NAMALWA (cell line): Measurements from ENCODE around the gene EN2.

Source experiments
- DNase-seq: peaks from one replicate; pipeline ENCODE4 v3.0.0-alpha.2; 2015; ENCODE audit warnings: low spot score

Gene EN2

DNA sequence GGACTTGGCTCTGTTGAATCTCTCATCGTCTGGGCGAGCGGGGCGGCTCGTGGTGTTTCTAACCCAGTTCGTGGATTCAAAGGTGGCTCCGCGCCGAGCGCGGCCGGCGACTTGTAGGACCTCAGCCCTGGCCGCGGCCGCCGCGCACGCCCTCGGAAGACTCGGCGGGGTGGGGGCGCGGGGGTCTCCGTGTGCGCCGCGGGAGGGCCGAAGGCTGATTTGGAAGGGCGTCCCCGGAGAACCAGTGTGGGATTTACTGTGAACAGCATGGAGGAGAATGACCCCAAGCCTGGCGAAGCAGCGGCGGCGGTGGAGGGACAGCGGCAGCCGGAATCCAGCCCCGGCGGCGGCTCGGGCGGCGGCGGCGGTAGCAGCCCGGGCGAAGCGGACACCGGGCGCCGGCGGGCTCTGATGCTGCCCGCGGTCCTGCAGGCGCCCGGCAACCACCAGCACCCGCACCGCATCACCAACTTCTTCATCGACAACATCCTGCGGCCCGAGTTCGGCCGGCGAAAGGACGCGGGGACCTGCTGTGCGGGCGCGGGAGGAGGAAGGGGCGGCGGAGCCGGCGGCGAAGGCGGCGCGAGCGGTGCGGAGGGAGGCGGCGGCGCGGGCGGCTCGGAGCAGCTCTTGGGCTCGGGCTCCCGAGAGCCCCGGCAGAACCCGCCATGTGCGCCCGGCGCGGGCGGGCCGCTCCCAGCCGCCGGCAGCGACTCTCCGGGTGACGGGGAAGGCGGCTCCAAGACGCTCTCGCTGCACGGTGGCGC lies at the start of gene EN2:
Gene EN2 (plus strand): TSS at position 19 of the 767 bp plus-strand sequence. CDS start 249 bp downstream, at position 268.
- no peak for DNase-seq

DNA sequence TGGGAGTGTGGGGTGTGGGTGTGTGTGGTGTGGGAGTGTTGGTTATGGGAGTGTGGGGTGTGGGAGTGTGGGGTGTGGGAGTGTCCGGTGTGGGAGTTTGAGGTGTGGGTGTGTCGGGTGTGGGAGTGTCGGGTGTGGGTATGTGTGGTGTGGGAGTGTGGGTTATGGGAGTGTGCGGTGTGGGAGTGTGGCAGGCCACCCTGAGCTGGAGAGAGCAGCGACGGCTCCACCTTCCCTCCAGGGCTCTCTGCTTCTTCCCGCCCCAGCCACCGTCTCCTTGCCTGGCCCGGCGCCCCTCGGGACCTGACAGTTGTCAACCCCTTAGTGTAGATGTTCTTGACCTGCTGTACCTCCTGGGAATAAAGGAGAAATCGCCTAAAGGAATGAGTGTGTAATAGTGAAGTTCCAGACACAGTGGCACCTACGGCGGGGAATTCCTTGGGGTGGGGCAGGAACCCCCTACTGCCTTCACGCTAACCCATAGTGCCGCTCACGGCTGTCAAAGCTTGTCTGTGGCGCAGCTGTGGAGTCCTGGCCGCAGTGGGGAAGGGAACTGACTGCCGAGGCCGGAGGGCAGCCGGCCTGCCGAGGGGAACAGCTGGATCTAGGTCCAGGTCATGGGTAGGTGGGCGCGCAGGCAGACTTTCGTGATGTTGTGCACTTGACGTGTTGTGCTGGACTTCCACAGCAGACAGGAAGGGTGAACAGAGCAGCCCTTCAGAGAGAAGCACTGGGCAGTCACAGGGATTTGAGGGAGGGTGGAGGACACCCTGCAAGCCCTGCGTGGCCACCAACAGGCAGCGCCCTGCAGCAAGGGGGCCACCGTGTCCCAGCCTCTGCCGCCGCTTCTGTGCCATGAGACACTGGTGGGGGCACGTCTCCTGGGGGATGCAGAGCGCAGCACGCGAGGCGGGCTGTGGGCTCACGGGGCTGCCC lies 49.0 kb upstream of the EN2 start:
- no peak for DNase-seq

DNA sequence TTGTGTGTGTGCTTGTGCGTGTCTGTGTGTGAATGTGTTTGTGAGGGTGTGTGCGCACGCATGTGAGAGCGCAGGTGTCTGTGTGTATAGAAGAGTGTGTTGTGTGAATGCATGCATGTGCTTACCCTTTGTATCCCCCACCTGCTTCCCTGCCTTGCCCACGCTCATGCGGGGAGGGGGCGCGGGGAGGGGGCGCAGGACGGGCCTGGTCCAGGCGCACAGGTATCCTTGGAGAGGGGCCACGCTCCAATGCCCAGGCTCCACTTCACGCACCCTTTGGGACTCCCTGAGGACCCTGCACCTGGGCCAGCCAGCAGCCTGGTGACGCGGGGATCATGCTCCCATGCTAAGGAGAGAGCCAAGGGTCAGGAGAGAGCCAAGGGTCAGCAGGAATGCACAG lies 47.9 kb upstream of the EN2 start:
- no peak for DNase-seq

- DNase-seq = no peak
Measured at GRCh38 chr7:155410431-155410830, 47.5 kb upstream of the EN2 start.

DNA sequence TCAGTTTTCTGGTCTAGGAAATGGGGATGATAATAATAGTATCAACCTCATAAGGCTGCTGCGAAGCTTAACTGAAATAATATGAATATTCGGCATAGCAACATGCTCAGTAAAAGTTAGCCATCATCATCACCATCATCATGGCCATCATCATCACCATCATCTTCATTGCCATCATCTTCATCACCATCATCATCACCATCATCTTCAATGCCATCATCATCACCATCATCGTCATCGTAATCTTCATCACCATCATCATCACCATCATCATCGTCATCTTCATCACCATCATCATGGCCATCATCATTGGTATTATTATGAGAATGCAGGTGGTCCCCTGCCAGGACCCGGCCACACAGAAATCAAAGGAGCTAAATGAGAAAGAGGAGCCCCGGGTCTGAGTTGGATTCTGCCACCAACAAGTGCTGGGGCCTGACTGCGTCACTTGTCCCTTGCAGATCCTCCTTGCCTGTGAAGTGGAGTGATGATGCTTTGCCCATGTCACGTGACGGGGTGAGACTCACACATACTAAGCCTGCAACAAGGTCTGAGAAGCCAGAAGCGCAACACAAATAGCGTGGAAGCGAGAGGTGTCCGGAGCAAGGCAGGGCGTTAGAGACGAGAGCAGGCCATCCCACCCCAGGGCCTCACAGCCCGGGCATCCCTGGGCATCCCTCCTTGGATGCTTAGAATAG lies 46.1 kb upstream of the EN2 start:
- DNase-seq = peak; percentile 33

GRCh38 chr7:155412416-155413253 lies 45.3 kb upstream of the EN2 start:
- peak; percentile 89 for DNase-seq

GRCh38 chr7:155414547-155415492 lies 43.1 kb upstream of the EN2 start:
- DNase-seq = peak; percentile 99

- peak; percentile 24 for DNase-seq
Measured at GRCh38 chr7:155416646-155417380, 41.1 kb upstream of the EN2 start.

- DNase-seq = no peak
Measured at GRCh38 chr7:155418304-155418703, 39.6 kb upstream of the EN2 start.

GRCh38 chr7:155418941-155419755 lies 38.8 kb upstream of the EN2 start:
- no peak for DNase-seq

DNA sequence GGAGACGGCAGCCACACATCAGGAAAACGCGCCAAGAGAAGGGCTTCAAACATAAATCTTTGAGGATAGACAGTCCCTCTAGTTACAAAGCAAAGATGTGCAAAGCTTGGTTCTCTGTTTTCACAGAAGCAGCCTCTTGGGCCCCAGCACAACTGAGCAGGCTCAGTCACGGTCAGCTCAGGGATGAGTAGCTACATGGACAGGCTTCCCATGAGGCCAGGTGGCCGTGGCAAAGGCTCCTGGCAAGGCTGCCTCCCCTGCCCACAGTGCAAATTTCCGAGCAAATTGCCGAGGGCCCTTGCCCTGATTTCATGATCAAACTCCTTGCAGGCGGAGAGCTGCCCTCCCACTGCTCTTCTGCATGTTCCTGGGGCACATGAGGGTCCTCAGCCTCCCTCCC lies 37.8 kb upstream of the EN2 start:
- DNase-seq = no peak

- no peak for DNase-seq
Measured at GRCh38 chr7:155422151-155422550, 35.8 kb upstream of the EN2 start.

- DNase-seq = no peak
Measured at GRCh38 chr7:155422599-155423336, 35.2 kb upstream of the EN2 start.

GRCh38 chr7:155423337-155424285 lies 34.3 kb upstream of the EN2 start:
- no peak for DNase-seq

DNA sequence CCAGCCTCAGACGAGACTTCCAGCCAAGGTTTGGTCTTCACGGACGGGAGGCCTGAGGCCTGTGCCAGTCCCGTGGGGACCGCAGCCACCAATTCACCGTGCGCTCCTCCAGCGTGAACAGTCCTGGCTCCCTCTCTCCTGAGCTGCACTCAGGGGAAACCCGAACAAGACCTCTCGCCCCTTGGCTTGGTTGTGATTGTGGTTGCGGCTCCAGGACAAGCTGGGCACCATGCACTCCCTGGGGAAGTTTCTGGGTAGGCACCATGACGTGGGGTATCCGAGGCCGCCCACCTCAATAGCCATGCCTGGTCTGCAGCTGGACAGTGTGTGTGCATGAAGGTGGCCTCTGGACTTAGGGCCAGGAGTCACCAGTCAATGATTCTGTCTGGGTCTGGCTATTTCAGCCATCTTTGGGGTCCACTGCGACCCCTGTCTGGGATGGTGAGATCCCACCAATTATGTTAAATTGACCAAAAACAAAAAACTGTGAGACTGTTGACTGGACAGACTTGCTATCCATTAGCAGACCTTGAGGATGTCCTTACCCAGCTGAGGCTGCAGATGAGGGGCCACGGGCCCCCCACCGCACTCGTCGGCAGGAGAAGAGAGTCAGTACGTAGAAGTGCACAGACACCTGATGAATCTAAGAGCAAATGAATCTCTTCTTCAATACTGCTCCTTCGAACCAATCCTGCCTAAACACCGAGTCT lies 33.5 kb upstream of the EN2 start:
- DNase-seq = no peak

GRCh38 chr7:155425011-155425340 lies 33.0 kb upstream of the EN2 start:
- DNase-seq = no peak
